C4-2B (cell line): ENCODE results near the gene FNIP2.

Experiments used
- ZFX ChIP-seq: fragments of 450-650 bp; IDR thresholded peaks from 2 replicates; pipeline ENCODE4 v1.6.1; 2017
- TF ChIP-seq, protein P1 (sequence below): fragments of 450-650 bp; conservative IDR thresholded peaks from 2 replicates; pipeline ENCODE4 v1.5.1; 2017; ENCODE audit warnings: mild to moderate bottlenecking

- TF ChIP-seq, protein P1, sequence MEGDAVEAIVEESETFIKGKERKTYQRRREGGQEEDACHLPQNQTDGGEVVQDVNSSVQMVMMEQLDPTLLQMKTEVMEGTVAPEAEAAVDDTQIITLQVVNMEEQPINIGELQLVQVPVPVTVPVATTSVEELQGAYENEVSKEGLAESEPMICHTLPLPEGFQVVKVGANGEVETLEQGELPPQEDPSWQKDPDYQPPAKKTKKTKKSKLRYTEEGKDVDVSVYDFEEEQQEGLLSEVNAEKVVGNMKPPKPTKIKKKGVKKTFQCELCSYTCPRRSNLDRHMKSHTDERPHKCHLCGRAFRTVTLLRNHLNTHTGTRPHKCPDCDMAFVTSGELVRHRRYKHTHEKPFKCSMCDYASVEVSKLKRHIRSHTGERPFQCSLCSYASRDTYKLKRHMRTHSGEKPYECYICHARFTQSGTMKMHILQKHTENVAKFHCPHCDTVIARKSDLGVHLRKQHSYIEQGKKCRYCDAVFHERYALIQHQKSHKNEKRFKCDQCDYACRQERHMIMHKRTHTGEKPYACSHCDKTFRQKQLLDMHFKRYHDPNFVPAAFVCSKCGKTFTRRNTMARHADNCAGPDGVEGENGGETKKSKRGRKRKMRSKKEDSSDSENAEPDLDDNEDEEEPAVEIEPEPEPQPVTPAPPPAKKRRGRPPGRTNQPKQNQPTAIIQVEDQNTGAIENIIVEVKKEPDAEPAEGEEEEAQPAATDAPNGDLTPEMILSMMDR: no peak
- TF ChIP-seq ZFX: no peak
These were observed 5.4 kb upstream of the FNIP2 start for GRCh38 chr4:158763462-158763861.
